OCI-LY3 (cell line): Measurements from ENCODE around the gene PPY.
"Not testable (repeated sequence)": the region's sequence is repeated elsewhere in the genome, so short reads cannot be mapped to it uniquely, and the experiment has no call there.

Experiments
- H2AFZ ChIP-seq: fragments of 200-600, 300-600 bp; shearing (Covaris generic); 2 replicates; pipeline ENCODE4 v1.6.0; 2014; ENCODE audit warnings: antibody characterized with exemption, low read depth, low read length
- H3K27ac ChIP-seq: fragments of 200-600, 300-600 bp; sonication (generic); 2 replicates; pipeline ENCODE4 v1.5.1; 2014; ENCODE audit warnings: mild to moderate bottlenecking, low read length, moderate library complexity, mixed read lengths
- H3K27me3 ChIP-seq: fragments of 200-600, 300-600 bp; sonication (generic); 2 replicates; pipeline ENCODE4 v1.6.1; 2014; ENCODE audit warnings: low read depth, low read length, mixed read lengths
- H3K36me3 ChIP-seq: fragments of 200-600, 300-600 bp; sonication (generic); replicated peaks from 2 replicates; pipeline ENCODE3; 2014; ENCODE audit warnings: low read depth, low read length, mixed read lengths
- H3K4me1 ChIP-seq: fragments of 300-600, 200-600 bp; sonication (generic); 2 replicates; pipeline ENCODE4 v1.6.1; 2014; ENCODE audit warnings: low read length, mixed read lengths
- H3K4me2 ChIP-seq: fragments of 200-600, 300-600 bp; sonication (generic); 2 replicates; pipeline ENCODE4 v1.6.1; 2014; ENCODE audit warnings: low read length, mixed read lengths
- H3K4me3 ChIP-seq: fragments of 300-600, 200-600 bp; sonication (generic); 2 replicates; pipeline ENCODE4 v1.5.1; 2014; ENCODE audit warnings: antibody characterized with exemption, mild to moderate bottlenecking, low read length, moderate library complexity
- H3K79me2 ChIP-seq: fragments of 300-600, 200-600 bp; shearing (Covaris generic); 2 replicates; pipeline ENCODE4 v1.6.1; 2014; ENCODE audit warnings: mild to moderate bottlenecking, low read length, mixed read lengths
- H3K9ac ChIP-seq: fragments of 300-600, 200-600 bp; shearing (Covaris generic); 2 replicates; pipeline ENCODE4 v1.6.0; 2014; ENCODE audit warnings: mild to moderate bottlenecking, low read length, moderate library complexity
- H3K9me3 ChIP-seq: fragments of 200-600, 300-600 bp; shearing (Covaris generic); 2 replicates; pipeline ENCODE4 v1.6.1; 2014; ENCODE audit warnings: low read length, mixed read lengths; ENCODE audit not compliant: insufficient read depth
- H4K20me1 ChIP-seq: fragments of 200-600, 300-600 bp; sonication (generic); 2 replicates; pipeline ENCODE4 v1.6.1; 2016; ENCODE audit warnings: low read length, mixed read lengths; ENCODE audit not compliant: insufficient read depth
- EZH2phosphoT487 ChIP-seq: fragments of 200-600 bp; shearing (Covaris generic); IDR thresholded peaks from 2 replicates; pipeline ENCODE4 v1.6.1; 2018; ENCODE audit warnings: antibody characterized with exemption, mixed run types, low read depth
- TF ChIP-seq, protein P1 (sequence below): fragments of 200-600, 300-600 bp; sonication (generic); IDR thresholded peaks from 2 replicates; pipeline ENCODE4 v1.5.1; 2014; ENCODE audit warnings: antibody characterized with exemption, low read length, low read depth

Gene PPY

DNA sequence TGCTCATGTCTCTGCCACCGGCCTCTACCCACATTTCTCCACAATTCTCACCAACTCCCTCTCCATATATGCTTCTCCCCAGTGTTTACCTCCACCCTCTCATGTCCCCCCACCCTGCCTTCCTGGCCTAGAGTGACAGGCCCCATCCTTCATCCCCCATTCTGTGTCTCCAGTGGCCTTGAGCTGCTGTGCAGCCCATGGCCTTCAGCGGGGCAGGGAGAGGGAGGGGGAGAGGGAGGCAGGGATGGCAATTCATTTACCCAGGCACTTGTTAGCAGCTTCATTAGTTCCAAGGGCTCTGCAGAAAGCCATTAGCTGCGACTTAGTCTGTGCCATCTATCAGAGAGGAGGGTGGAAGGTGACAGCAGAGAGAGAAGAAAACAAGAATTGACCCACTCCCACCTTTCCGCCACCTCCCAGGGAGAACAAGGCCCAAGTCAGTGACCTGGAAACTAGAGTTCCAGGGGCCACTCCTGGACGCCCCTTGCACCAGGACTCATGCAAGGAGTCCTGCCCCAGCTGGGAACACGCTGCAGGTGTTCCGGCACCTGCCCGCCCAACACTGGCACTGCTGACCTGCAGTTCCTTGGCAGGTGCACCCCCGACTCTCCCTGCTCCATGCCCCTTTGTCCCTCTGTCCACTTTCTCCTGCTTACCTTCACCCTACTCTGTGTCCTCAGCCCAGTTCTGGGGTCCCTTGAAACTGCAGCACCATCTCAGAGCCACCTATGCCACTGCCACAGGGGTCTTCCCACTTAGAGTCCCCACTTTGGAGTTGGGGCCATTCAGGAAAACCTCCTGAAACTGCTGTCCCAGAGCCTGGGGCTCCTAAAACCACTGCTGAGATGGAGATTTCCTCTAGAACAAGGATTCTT is 34.9 kb upstream of the PPY start:
- Histone ChIP-seq H3K4me3 (no peak overlapping the region), H3K4me1 (no peaks in the 10 kb centered on the region), H3K4me2 (no peak overlapping the region), H3K9ac (no peak overlapping the region), H4K20me1 (no peaks in the 10 kb centered on the region), H3K9me3 (no peaks in the 10 kb centered on the region), H3K79me2 (no peaks in the 10 kb centered on the region), H3K27ac (no peak overlapping the region), H2AFZ (no peak overlapping the region), H3K36me3 (no peaks in the 10 kb centered on the region), H3K27me3 (no peaks in the 10 kb centered on the region)
- no peak for TF ChIP-seq EZH2phosphoT487
- TF ChIP-seq, protein P1, sequence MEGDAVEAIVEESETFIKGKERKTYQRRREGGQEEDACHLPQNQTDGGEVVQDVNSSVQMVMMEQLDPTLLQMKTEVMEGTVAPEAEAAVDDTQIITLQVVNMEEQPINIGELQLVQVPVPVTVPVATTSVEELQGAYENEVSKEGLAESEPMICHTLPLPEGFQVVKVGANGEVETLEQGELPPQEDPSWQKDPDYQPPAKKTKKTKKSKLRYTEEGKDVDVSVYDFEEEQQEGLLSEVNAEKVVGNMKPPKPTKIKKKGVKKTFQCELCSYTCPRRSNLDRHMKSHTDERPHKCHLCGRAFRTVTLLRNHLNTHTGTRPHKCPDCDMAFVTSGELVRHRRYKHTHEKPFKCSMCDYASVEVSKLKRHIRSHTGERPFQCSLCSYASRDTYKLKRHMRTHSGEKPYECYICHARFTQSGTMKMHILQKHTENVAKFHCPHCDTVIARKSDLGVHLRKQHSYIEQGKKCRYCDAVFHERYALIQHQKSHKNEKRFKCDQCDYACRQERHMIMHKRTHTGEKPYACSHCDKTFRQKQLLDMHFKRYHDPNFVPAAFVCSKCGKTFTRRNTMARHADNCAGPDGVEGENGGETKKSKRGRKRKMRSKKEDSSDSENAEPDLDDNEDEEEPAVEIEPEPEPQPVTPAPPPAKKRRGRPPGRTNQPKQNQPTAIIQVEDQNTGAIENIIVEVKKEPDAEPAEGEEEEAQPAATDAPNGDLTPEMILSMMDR = no peak

DNA sequence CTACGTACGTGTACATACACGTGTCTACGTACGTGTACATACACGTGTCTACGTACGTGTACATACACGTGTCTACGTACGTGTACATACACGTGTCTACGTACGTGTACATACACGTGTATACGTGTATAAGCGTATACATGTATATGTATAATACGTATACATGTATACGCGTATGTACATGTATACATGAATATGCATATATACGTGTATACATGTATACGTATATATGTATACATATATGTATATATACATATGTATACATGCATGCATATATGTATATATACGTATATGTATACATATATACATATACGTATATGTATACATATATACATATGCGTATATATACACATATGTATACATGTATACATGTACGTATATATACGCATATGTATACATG is 33.6 kb upstream of the PPY start:
- Histone ChIP-seq H3K27ac (no peak overlapping the region), H3K27me3 (no peaks in the 10 kb centered on the region), H3K9me3 (no peaks in the 10 kb centered on the region), H3K4me3 (no peak overlapping the region), H3K36me3 (no peaks in the 10 kb centered on the region), H3K4me2 (no peak overlapping the region), H3K9ac (no peak overlapping the region), H2AFZ (no peak overlapping the region), H3K4me1 (no peaks in the 10 kb centered on the region), H3K79me2 (no peaks in the 10 kb centered on the region), H4K20me1 (no peaks in the 10 kb centered on the region)
- TF ChIP-seq, protein P1 = no peak
- TF ChIP-seq EZH2phosphoT487 = no peak

DNA sequence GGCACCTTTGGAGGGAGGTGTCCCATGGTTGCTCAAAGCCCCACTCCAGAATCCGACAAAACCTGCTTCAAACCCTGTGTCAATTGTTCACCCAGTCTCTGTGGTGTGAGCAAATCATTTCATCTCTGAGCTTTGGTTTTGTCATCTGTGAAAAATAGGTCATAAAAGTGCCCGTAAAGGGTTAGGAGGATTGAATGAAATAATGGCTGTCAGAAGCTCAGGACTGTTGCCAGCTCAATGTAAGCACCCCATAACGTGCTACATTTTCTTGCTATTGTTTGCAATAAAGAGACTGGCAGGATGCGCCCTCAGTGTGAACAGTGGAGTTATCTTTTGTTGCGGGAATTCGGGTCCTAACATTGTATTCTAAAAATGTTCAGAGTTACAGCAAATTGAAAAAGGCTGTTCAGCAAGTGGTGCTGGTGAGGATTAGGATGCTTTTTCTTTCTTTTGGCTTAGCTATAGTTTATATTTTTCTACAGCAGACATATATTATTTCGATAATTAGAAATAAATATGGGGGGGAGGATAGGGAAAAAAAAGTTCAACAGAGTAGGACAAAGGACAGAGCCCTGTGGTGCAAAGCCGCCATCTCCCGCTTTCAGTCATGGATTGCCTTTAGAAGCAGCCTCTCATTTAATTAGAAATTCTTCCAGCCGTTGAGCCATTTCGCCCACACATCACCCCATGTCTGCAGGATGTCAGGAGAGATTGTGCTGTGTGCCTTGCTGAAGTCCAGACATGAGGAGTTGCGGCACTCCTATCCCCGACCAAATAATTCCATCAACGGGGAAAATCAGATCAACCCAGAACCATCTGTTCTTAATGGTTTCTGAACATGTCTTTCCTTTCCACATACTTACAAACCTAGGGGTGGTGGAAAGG is 32.3 kb upstream of the PPY start:
- no peak overlapping the region for H3K4me3 ChIP-seq
- H3K4me1 ChIP-seq = no peaks in the 10 kb centered on the region
- TF ChIP-seq, protein P1 = no peak
- no peak for TF ChIP-seq EZH2phosphoT487
- H3K79me2 ChIP-seq = no peaks in the 10 kb centered on the region
- no peak overlapping the region for H3K27ac ChIP-seq
- H4K20me1 ChIP-seq = no peaks in the 10 kb centered on the region
- H3K27me3 ChIP-seq = no peaks in the 10 kb centered on the region
- no peaks in the 10 kb centered on the region for H3K9me3 ChIP-seq
- no peak overlapping the region for H2AFZ ChIP-seq
- H3K9ac ChIP-seq = no peak overlapping the region
- H3K4me2 ChIP-seq = no peak overlapping the region
- no peaks in the 10 kb centered on the region for H3K36me3 ChIP-seq

DNA sequence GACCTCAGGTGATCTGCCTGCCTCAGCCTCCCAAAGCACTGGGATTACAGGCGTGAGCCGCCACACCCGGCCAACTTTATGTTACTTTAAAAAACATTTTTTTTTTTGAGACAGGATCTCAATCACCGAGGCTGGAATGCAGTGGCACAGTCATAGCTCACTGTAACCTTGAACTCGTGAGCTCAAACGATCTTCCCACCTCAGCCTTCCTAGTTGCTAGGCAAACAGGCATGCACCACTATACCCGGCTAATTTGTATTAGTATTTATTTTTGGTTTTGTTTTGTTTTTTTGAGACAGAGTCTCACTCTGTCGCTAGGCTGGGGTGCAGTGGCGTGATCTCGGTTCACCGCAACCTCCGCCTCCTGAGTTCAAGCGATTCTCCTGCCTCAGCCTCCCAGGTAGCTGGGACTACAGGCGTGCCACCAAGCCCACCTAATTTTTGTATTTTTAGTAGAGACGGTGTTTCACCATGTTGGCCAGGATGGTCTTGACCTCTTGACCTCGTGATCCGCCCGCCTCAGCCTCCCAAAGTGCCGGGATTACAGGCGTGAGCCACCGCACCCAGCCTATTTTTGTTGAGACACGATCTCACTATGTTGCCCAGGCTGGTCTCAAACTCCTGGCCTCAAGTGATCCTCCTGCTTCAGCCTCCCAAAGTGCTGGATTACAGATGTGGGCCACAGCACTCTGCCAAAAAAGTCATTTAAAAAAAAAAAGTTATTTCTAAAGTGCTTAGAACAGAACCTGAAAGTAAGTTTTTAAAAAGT is 30.4 kb upstream of the PPY start:
- H3K4me2 ChIP-seq, H2AFZ ChIP-seq, H3K36me3 ChIP-seq, H4K20me1 ChIP-seq, H3K4me1 ChIP-seq, H3K9me3 ChIP-seq, H3K27me3 ChIP-seq, H3K79me2 ChIP-seq, H3K27ac ChIP-seq, H3K9ac ChIP-seq, H3K4me3 ChIP-seq: not testable (repeated sequence)

DNA sequence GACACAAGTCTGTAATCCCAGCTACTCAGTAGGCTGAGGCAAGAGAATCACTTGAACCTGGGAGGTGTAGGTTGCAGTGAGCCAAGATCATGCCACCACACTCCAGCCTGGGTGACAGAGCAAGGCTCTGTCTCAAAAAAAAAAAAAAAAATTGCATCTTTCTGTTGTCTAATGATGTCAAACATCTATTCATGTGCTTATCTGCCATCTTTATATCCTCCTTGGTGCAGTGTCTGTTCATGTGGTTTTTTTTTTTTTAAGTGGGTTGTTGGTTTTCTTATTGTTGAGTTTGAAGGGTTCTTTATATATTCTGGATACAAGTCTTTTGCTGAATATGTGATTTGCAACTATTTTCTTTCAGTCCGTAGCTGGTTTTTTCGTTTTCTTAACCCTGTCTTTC is 29.2 kb upstream of the PPY start:
- not testable (repeated sequence) for H3K9ac ChIP-seq, H3K27me3 ChIP-seq, H4K20me1 ChIP-seq

More for the DNA sequence above, 29.2 kb upstream of the PPY start:
- not testable (repeated sequence) for H3K79me2 ChIP-seq, H3K4me1 ChIP-seq, H3K36me3 ChIP-seq, H3K4me3 ChIP-seq, H3K27ac ChIP-seq, H2AFZ ChIP-seq, H3K9me3 ChIP-seq, H3K4me2 ChIP-seq
